IPS-18a (cell line): Measurements from ENCODE around the gene AGAP1.

Source experiments
- H3K27ac ChIP-seq: one replicate; pipeline ENCODE4 v1.5.1; 2013; ENCODE audit warnings: low read length
- H3K27me3 ChIP-seq: one replicate; pipeline ENCODE4 v1.6.1; 2013; ENCODE audit warnings: mild to moderate bottlenecking, low read length; ENCODE audit not compliant: control insufficient read depth, insufficient read depth
- H3K36me3 ChIP-seq: one replicate; pipeline ENCODE4 v1.6.1; 2013; ENCODE audit warnings: low read depth, low read length; ENCODE audit not compliant: control insufficient read depth
- H3K4me1 ChIP-seq: one replicate; pipeline ENCODE4 v1.6.1; 2013; ENCODE audit warnings: low read depth, low read length; ENCODE audit not compliant: control insufficient read depth
- H3K4me3 ChIP-seq: one replicate; pipeline ENCODE4 v1.5.1; 2013; ENCODE audit warnings: low read length
- H3K9ac ChIP-seq: one replicate; pipeline ENCODE4 v1.6.1; 2013; ENCODE audit warnings: mild to moderate bottlenecking, low read length, moderate library complexity
- H3K9me3 ChIP-seq: one replicate; pipeline ENCODE4 v1.6.1; 2013; ENCODE audit warnings: low read depth, low read length; ENCODE audit not compliant: control insufficient read depth

Gene AGAP1

GRCh38 chr2:235609321-235609720 lies 115.5 kb downstream of the AGAP1 start:
- Histone ChIP-seq H3K4me3 (no peak overlapping the region), H3K27me3 (peaks cover 4% of the 10 kb centered on the region), H3K36me3 (no peaks in the 10 kb centered on the region), H3K9ac (no peak overlapping the region), H3K4me1 (peaks cover 10% of the 10 kb centered on the region), H3K27ac (no peak overlapping the region), H3K9me3 (no peaks in the 10 kb centered on the region)

GRCh38 chr2:235609746-235610145 lies 115.9 kb downstream of the AGAP1 start:
- Histone ChIP-seq H3K4me3 (no peak overlapping the region), H3K27ac (no peak overlapping the region), H3K36me3 (no peaks in the 10 kb centered on the region), H3K9ac (no peak overlapping the region), H3K4me1 (peaks cover 10% of the 10 kb centered on the region), H3K9me3 (no peaks in the 10 kb centered on the region), H3K27me3 (peaks cover 4% of the 10 kb centered on the region)

- Histone ChIP-seq H3K9ac (no peak overlapping the region), H3K4me1 (peaks cover 6% of the 10 kb centered on the region), H3K36me3 (no peaks in the 10 kb centered on the region), H3K4me3 (no peak overlapping the region), H3K9me3 (no peaks in the 10 kb centered on the region), H3K27ac (no peak overlapping the region), H3K27me3 (no peaks in the 10 kb centered on the region)
Observed at GRCh38 chr2:235610696-235611257, 116.9 kb downstream of the AGAP1 start.

GRCh38 chr2:235611349-235611748 lies 117.5 kb downstream of the AGAP1 start:
- Histone ChIP-seq H3K4me3 (no peak overlapping the region), H3K36me3 (no peaks in the 10 kb centered on the region), H3K27ac (no peak overlapping the region), H3K9me3 (no peaks in the 10 kb centered on the region), H3K9ac (no peak overlapping the region), H3K4me1 (peaks cover under 1% of the 10 kb centered on the region), H3K27me3 (no peaks in the 10 kb centered on the region)

- no peak overlapping the region for H3K27ac ChIP-seq
- no peaks in the 10 kb centered on the region for H3K9me3 ChIP-seq
- no peaks in the 10 kb centered on the region for H3K36me3 ChIP-seq
- H3K4me1 ChIP-seq, result no peaks in the 10 kb centered on the region
- H3K9ac ChIP-seq, result no peak overlapping the region
- H3K4me3 ChIP-seq, result no peak overlapping the region
- no peaks in the 10 kb centered on the region for H3K27me3 ChIP-seq
Observed at GRCh38 chr2:235611756-235612155, 117.9 kb downstream of the AGAP1 start.

- no peak overlapping the region for H3K27ac ChIP-seq
- H3K4me3 ChIP-seq, result no peak overlapping the region
- H3K4me1 ChIP-seq, result no peaks in the 10 kb centered on the region
- H3K9me3 ChIP-seq, result no peaks in the 10 kb centered on the region
- no peaks in the 10 kb centered on the region for H3K27me3 ChIP-seq
- H3K9ac ChIP-seq, result no peak overlapping the region
- H3K36me3 ChIP-seq, result no peaks in the 10 kb centered on the region
Observed at GRCh38 chr2:235612181-235612950, 118.5 kb downstream of the AGAP1 start.

GRCh38 chr2:235613649-235614048 lies 119.8 kb downstream of the AGAP1 start:
- Histone ChIP-seq H3K27me3 (no peaks in the 10 kb centered on the region), H3K9ac (no peak overlapping the region), H3K4me1 (no peaks in the 10 kb centered on the region), H3K36me3 (no peaks in the 10 kb centered on the region), H3K27ac (no peak overlapping the region), H3K9me3 (no peaks in the 10 kb centered on the region), H3K4me3 (no peak overlapping the region)

GRCh38 chr2:235614176-235614860 lies 120.5 kb downstream of the AGAP1 start:
- H3K9me3 ChIP-seq, result no peaks in the 10 kb centered on the region
- H3K27me3 ChIP-seq, result no peaks in the 10 kb centered on the region
- no peaks in the 10 kb centered on the region for H3K4me1 ChIP-seq
- H3K4me3 ChIP-seq, result no peak overlapping the region
- H3K27ac ChIP-seq, result no peak overlapping the region
- no peaks in the 10 kb centered on the region for H3K36me3 ChIP-seq
- H3K9ac ChIP-seq, result no peak overlapping the region

- no peaks in the 10 kb centered on the region for H3K36me3 ChIP-seq
- H3K27ac ChIP-seq, result no peak overlapping the region
- no peaks in the 10 kb centered on the region for H3K27me3 ChIP-seq
- H3K9ac ChIP-seq, result no peak overlapping the region
- no peaks in the 10 kb centered on the region for H3K9me3 ChIP-seq
- H3K4me3 ChIP-seq, result no peak overlapping the region
- H3K4me1 ChIP-seq, result no peaks in the 10 kb centered on the region
Observed at GRCh38 chr2:235614900-235615712, 121.3 kb downstream of the AGAP1 start.

- H3K27ac ChIP-seq, result no peak overlapping the region
- no peaks in the 10 kb centered on the region for H3K9me3 ChIP-seq
- no peaks in the 10 kb centered on the region for H3K36me3 ChIP-seq
- H3K4me3 ChIP-seq, result no peak overlapping the region
- no peaks in the 10 kb centered on the region for H3K27me3 ChIP-seq
- no peaks in the 10 kb centered on the region for H3K4me1 ChIP-seq
- H3K9ac ChIP-seq, result no peak overlapping the region
Observed at GRCh38 chr2:235616885-235617284, 123.0 kb downstream of the AGAP1 start.

- Histone ChIP-seq H3K9me3 (no peaks in the 10 kb centered on the region), H3K4me3 (no peak overlapping the region), H3K4me1 (no peaks in the 10 kb centered on the region), H3K9ac (no peak overlapping the region), H3K27me3 (no peaks in the 10 kb centered on the region), H3K36me3 (no peaks in the 10 kb centered on the region), H3K27ac (no peak overlapping the region)
Observed at GRCh38 chr2:235618039-235618438, 124.2 kb downstream of the AGAP1 start.
